ENCODE data around the gene PRDM5. TPM values are rescaled to one million over a fixed set of nuclear protein-coding genes. Genes with fewer than 3 reads are reported as not detected.

The PRDM5 gene
- total RNA-seq, 1 donor from 2014 or later: 6.5 TPM

GRCh38 chr4:120893314-120893713 is 29.2 kb downstream of the PRDM5 start:
- Mint-ChIP-seq H3K4me3 (ENCODE audit: unreplicated experiment) (no peak overlapping the region), H3K4me1 (ENCODE audit: low read depth, unreplicated experiment) (peaks cover 2% of the 10 kb centered on the region), H3K27me3 (ENCODE audit: low read depth, unreplicated experiment) (no peaks in the 10 kb centered on the region), H3K27ac (ENCODE audit: unreplicated experiment) (no peak overlapping the region), H3K9me3 (ENCODE audit: unreplicated experiment) (peaks cover 3% of the 10 kb centered on the region), H3K36me3 (ENCODE audit: low read depth, unreplicated experiment) (peaks cover 10% of the 10 kb centered on the region)
- no peak for FAIRE-seq
- Histone ChIP-seq H3K4me2 (ENCODE audit: low read length) (no peak overlapping the region), H4K20me1 (ENCODE audit: insufficient read depth, low read length) (no peaks in the 10 kb centered on the region), H3K27me3 (ENCODE audit: insufficient read depth, low read length) (no peaks in the 10 kb centered on the region), H3K4me3 (ENCODE audit: insufficient read depth, low read depth, low read length) (no peak overlapping the region), H3K36me3 (ENCODE audit: insufficient read depth, low read length) (no peaks in the 10 kb centered on the region), H3K79me2 (ENCODE audit: insufficient read depth, low read length) (no peaks in the 10 kb centered on the region), H3K9ac (ENCODE audit: low read length) (no peak overlapping the region), H3K4me1 (ENCODE audit: insufficient read depth, low read length) (no peaks in the 10 kb centered on the region), H3K27ac (ENCODE audit: low read depth, low read length) (no peak overlapping the region), H2AFZ (ENCODE audit: low read depth, low read length) (no peak overlapping the region), H3K9me3 (ENCODE audit: insufficient read depth, low read depth, low read length) (no peaks in the 10 kb centered on the region)
- no peak for DNase-seq (ENCODE audit: low read depth)
- TF ChIP-seq CTCF (IDR thresholded peaks at IDR 0.05; ENCODE audit: insufficient read depth, low read depth, low read length) (no peak), EZH2 (IDR thresholded peaks at IDR 0.05; ENCODE audit: insufficient read depth, low read length) (no peak)

- Histone ChIP-seq H4K20me1 (ENCODE audit: insufficient read depth, low read length) (no peaks in the 10 kb centered on the region), H3K36me3 (ENCODE audit: insufficient read depth, low read length) (no peaks in the 10 kb centered on the region), H3K4me2 (ENCODE audit: low read length) (no peak overlapping the region), H3K4me3 (ENCODE audit: insufficient read depth, low read depth, low read length) (no peak overlapping the region), H3K9ac (ENCODE audit: low read length) (no peak overlapping the region), H3K27me3 (ENCODE audit: insufficient read depth, low read length) (no peaks in the 10 kb centered on the region), H3K27ac (ENCODE audit: low read depth, low read length) (no peak overlapping the region), H3K79me2 (ENCODE audit: insufficient read depth, low read length) (no peaks in the 10 kb centered on the region), H3K9me3 (ENCODE audit: insufficient read depth, low read depth, low read length) (no peaks in the 10 kb centered on the region), H3K4me1 (ENCODE audit: insufficient read depth, low read length) (no peaks in the 10 kb centered on the region), H2AFZ (ENCODE audit: low read depth, low read length) (no peak overlapping the region)
- TF ChIP-seq CTCF (IDR thresholded peaks at IDR 0.05; ENCODE audit: insufficient read depth, low read depth, low read length) (no peak), EZH2 (IDR thresholded peaks at IDR 0.05; ENCODE audit: insufficient read depth, low read length) (no peak)
- no peak overlapping the region for H3K4me3 Mint-ChIP-seq (ENCODE audit: unreplicated experiment)
- no peaks in the 10 kb centered on the region for H3K27me3 Mint-ChIP-seq (ENCODE audit: low read depth, unreplicated experiment)
- H3K36me3 Mint-ChIP-seq (ENCODE audit: low read depth, unreplicated experiment): peaks cover 6% of the 10 kb centered on the region
- DNase-seq (ENCODE audit: low read depth) (no peak), FAIRE-seq (no peak)
- no peak overlapping the region for H3K27ac Mint-ChIP-seq (ENCODE audit: unreplicated experiment)
- H3K4me1 Mint-ChIP-seq (ENCODE audit: low read depth, unreplicated experiment): no peaks in the 10 kb centered on the region
- peaks cover 5% of the 10 kb centered on the region for H3K9me3 Mint-ChIP-seq (ENCODE audit: unreplicated experiment)
Observed at GRCh38 chr4:120886191-120886590, 36.3 kb downstream of the PRDM5 start.

- no peak overlapping the region for H2AFZ ChIP-seq (ENCODE audit: low read depth, low read length)
- TF ChIP-seq EZH2 (IDR thresholded peaks at IDR 0.05; ENCODE audit: insufficient read depth, low read length) (no peak), CTCF (IDR thresholded peaks at IDR 0.05; ENCODE audit: insufficient read depth, low read depth, low read length) (no peak)
- DNase-seq (ENCODE audit: low read depth) (no peak), FAIRE-seq (no peak)
- Mint-ChIP-seq H3K27me3 (ENCODE audit: low read depth, unreplicated experiment) (no peaks in the 10 kb centered on the region), H3K9me3 (ENCODE audit: unreplicated experiment) (no peaks in the 10 kb centered on the region), H3K36me3 (ENCODE audit: low read depth, unreplicated experiment) (peaks cover 2% of the 10 kb centered on the region), H3K4me3 (ENCODE audit: unreplicated experiment) (no peak overlapping the region), H3K4me1 (ENCODE audit: low read depth, unreplicated experiment) (no peaks in the 10 kb centered on the region), H3K27ac (ENCODE audit: unreplicated experiment) (no peak overlapping the region)
- H3K79me2 ChIP-seq (ENCODE audit: insufficient read depth, low read length): no peaks in the 10 kb centered on the region
- no peak overlapping the region for H3K9ac ChIP-seq (ENCODE audit: low read length)
- no peaks in the 10 kb centered on the region for H3K9me3 ChIP-seq (ENCODE audit: insufficient read depth, low read depth, low read length)
- H3K4me3 ChIP-seq (ENCODE audit: insufficient read depth, low read depth, low read length): no peak overlapping the region
- H3K27ac ChIP-seq (ENCODE audit: low read depth, low read length): no peak overlapping the region
- no peaks in the 10 kb centered on the region for H3K27me3 ChIP-seq (ENCODE audit: insufficient read depth, low read length)
- no peak overlapping the region for H3K4me2 ChIP-seq (ENCODE audit: low read length)
- H4K20me1 ChIP-seq (ENCODE audit: insufficient read depth, low read length): no peaks in the 10 kb centered on the region
- no peaks in the 10 kb centered on the region for H3K36me3 ChIP-seq (ENCODE audit: insufficient read depth, low read length)
- H3K4me1 ChIP-seq (ENCODE audit: insufficient read depth, low read length): no peaks in the 10 kb centered on the region
Observed at GRCh38 chr4:120881846-120882245, 40.7 kb downstream of the PRDM5 start.
